ENCODE data around the gene ATXN10.

ATXN10 gene

GRCh38 chr22:45640291-45640940 is 31.2 kb upstream of the ATXN10 start:
- WGBS (ENCODE audit: extremely low coverage, insufficient coverage, insufficient read length): no CpG with 5 or more reads among the region's 7 CpGs
- no peak overlapping the region for H3K4me3 ChIP-seq (ENCODE audit: low read depth, low read length)

DNA sequence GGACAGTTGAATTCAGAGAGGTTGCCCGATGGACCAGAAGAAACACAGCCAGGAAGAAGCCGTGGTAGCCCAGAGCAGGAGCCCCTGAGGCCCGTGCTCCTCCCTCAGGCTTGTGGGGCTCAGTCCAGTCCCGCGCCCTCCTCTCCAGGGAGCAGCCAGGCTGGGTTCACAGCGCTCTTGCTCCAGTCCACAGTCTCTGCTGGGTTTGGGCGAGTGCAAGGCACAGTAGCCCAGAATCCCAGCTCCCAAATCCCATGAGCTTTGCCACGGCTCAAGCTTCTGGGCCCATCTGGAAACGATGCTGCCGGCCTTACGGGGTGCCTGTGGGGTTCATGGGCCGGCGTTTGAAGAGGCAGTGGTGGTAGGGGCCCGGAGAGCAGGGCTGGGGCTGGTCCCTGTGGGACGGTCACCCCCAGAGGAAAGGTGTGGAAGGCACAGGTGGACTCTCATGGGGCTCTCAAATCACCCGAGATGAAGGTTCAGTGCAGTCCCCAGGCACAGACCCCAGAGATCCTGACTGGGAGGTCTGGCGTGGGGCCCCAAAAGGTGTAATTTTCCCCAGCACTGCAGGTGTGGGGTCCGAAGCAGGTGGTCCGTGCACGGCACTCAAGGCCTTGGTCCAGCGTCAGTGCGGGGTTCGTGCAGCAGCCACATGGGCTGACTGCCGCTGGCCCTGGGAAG is 30.6 kb upstream of the ATXN10 start:
- Histone ChIP-seq H4K8ac (ENCODE audit: low read depth, low read length) (no peak overlapping the region), H4K91ac (ENCODE audit: low read depth, low read length) (peak overlapping the region; percentile 67), H2AFZ (ENCODE audit: insufficient read depth, low read length, poor library complexity) (no peak overlapping the region), H3K4me1 (ENCODE audit: control insufficient read depth in 1 of 2, insufficient read depth in 2 of 2, low read length in 2 of 2) (peaks cover 25 to 28% of the 10 kb centered on the region in 2 experiments), H3K9me3 (ENCODE audit: insufficient read depth, low read depth, low read length) (peaks cover 4% of the 10 kb centered on the region), H3K27ac (ENCODE audit: low read depth, low read length) (no peak overlapping the region), H3K27me3 (ENCODE audit: insufficient read depth, low read length) (no peaks in the 10 kb centered on the region), H3K23ac (ENCODE audit: low read length) (peak overlapping the region; percentile 37), H3K14ac (ENCODE audit: low read length) (no peak overlapping the region), H2BK120ac (ENCODE audit: insufficient read depth, low read length, poor library complexity) (no peak overlapping the region), H3K18ac (ENCODE audit: low read length) (no peak overlapping the region), H3K79me1 (ENCODE audit: low read length) (peaks cover 25% of the 10 kb centered on the region), H3K4ac (ENCODE audit: low read depth, low read length) (peak overlapping the region; percentile 19), H2BK12ac (ENCODE audit: low read length) (peak overlapping the region; percentile 67), H4K12ac (ENCODE audit: low read depth, low read length) (no peak overlapping the region), H2AK5ac (ENCODE audit: low read length) (peak overlapping the region; percentile 86), H3K79me2 (ENCODE audit: control insufficient read depth, insufficient read depth, low read length, poor library complexity) (peaks cover 2% of the 10 kb centered on the region), H2BK5ac (ENCODE audit: low read depth, low read length, poor library complexity) (peak overlapping the region; percentile 11), H3K4me2 (ENCODE audit: low read length) (no peak overlapping the region), H3K4me3 (ENCODE audit: low read depth, low read length) (no peak overlapping the region), H3K9ac (ENCODE audit: low read length) (no peak overlapping the region), H3K36me3 (ENCODE audit: control insufficient read depth in 1 of 2, insufficient read depth in 2 of 2, low read length in 2 of 2) (no peaks in the 10 kb centered on the region)
- WGBS (ENCODE audit: extremely low coverage, insufficient coverage, insufficient read length): no CpG with 5 or more reads among the region's 24 CpGs
- DNase-seq: no peak

More at GRCh38 chr22:45640291-45640940, 31.2 kb upstream of the ATXN10 start:
- peak overlapping the region; percentile 73 for H3K18ac ChIP-seq (ENCODE audit: low read length)
- H3K36me3 ChIP-seq (ENCODE audit: control insufficient read depth in 1 of 2, insufficient read depth in 2 of 2, low read length in 2 of 2): no peaks in the 10 kb centered on the region
- peak overlapping the region; percentile 19 for H3K4ac ChIP-seq (ENCODE audit: low read depth, low read length)
- peaks cover 24% of the 10 kb centered on the region for H3K79me1 ChIP-seq (ENCODE audit: low read length)
- peaks cover 4% of the 10 kb centered on the region for H3K9me3 ChIP-seq (ENCODE audit: insufficient read depth, low read depth, low read length)
- H2BK12ac ChIP-seq (ENCODE audit: low read length): peak overlapping the region; percentile 67
- peaks cover 2% of the 10 kb centered on the region for H3K79me2 ChIP-seq (ENCODE audit: control insufficient read depth, insufficient read depth, low read length, poor library complexity)
- peak overlapping the region; percentile 11 for H2BK5ac ChIP-seq (ENCODE audit: low read depth, low read length, poor library complexity)
- no peak for DNase-seq
- no peak overlapping the region for H4K8ac ChIP-seq (ENCODE audit: low read depth, low read length)
- H4K12ac ChIP-seq (ENCODE audit: low read depth, low read length): no peak overlapping the region
- H3K9ac ChIP-seq (ENCODE audit: low read length): no peak overlapping the region
- no peak overlapping the region for H3K23ac ChIP-seq (ENCODE audit: low read length)
- H2AK5ac ChIP-seq (ENCODE audit: low read length): peak overlapping the region; percentile 86
- no peak overlapping the region for H2AFZ ChIP-seq (ENCODE audit: insufficient read depth, low read length, poor library complexity)
- peaks cover 21 to 24% of the 10 kb centered on the region in 2 experiments for H3K4me1 ChIP-seq (ENCODE audit: control insufficient read depth in 1 of 2, insufficient read depth in 2 of 2, low read length in 2 of 2)
- no peaks in the 10 kb centered on the region for H3K27me3 ChIP-seq (ENCODE audit: insufficient read depth, low read length)
- peak overlapping the region; percentile 34 for H3K14ac ChIP-seq (ENCODE audit: low read length)
- H3K4me2 ChIP-seq (ENCODE audit: low read length): no peak overlapping the region
- H3K27ac ChIP-seq (ENCODE audit: low read depth, low read length): no peak overlapping the region
- peak overlapping the region; percentile 7 for H2BK120ac ChIP-seq (ENCODE audit: insufficient read depth, low read length, poor library complexity)
- H4K91ac ChIP-seq (ENCODE audit: low read depth, low read length): peak overlapping the region; percentile 67

DNA sequence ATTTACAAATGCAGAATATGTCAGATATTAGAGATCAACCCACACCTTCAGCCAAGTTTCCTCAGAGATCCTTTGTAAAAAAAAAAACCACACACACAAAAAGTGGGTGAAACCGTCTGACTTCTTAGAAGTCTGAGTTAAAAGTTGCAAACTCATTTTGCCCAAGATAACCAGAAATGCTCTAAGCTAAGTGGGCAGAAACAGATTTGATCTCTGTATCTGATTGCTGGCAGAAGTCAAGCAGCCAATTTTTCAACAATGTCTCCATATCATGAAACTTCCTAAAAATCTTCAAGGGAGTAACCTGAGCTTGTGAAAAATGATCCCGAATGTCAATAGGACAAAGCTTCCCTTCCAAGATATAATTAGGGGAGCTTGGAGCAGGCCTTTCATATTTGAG is 28.6 kb upstream of the ATXN10 start:
- Histone ChIP-seq H3K14ac (ENCODE audit: low read length) (no peak overlapping the region), H3K4me2 (ENCODE audit: low read length) (no peak overlapping the region), H3K79me2 (ENCODE audit: control insufficient read depth, insufficient read depth, low read length, poor library complexity) (peaks cover 2% of the 10 kb centered on the region), H2AFZ (ENCODE audit: insufficient read depth, low read length, poor library complexity) (no peak overlapping the region), H3K4me3 (ENCODE audit: low read depth, low read length) (no peak overlapping the region), H3K27ac (ENCODE audit: low read depth, low read length) (no peak overlapping the region), H3K4ac (ENCODE audit: low read depth, low read length) (no peak overlapping the region), H2BK120ac (ENCODE audit: insufficient read depth, low read length, poor library complexity) (no peak overlapping the region), H3K9ac (ENCODE audit: low read length) (no peak overlapping the region), H2BK5ac (ENCODE audit: low read depth, low read length, poor library complexity) (no peak overlapping the region), H3K9me3 (ENCODE audit: insufficient read depth, low read depth, low read length) (peaks cover 7% of the 10 kb centered on the region), H4K91ac (ENCODE audit: low read depth, low read length) (no peak overlapping the region), H3K79me1 (ENCODE audit: low read length) (peaks cover 25% of the 10 kb centered on the region), H2AK5ac (ENCODE audit: low read length) (no peak overlapping the region), H3K23ac (ENCODE audit: low read length) (no peak overlapping the region), H3K4me1 (ENCODE audit: control insufficient read depth in 1 of 2, insufficient read depth in 2 of 2, low read length in 2 of 2) (peaks cover 25 to 32% of the 10 kb centered on the region in 2 experiments), H3K36me3 (ENCODE audit: control insufficient read depth in 1 of 2, insufficient read depth in 2 of 2, low read length in 2 of 2) (no peaks in the 10 kb centered on the region), H4K8ac (ENCODE audit: low read depth, low read length) (no peak overlapping the region), H4K12ac (ENCODE audit: low read depth, low read length) (no peak overlapping the region), H2BK12ac (ENCODE audit: low read length) (no peak overlapping the region), H3K27me3 (ENCODE audit: insufficient read depth, low read length) (no peaks in the 10 kb centered on the region), H3K18ac (ENCODE audit: low read length) (no peak overlapping the region)
- WGBS (ENCODE audit: extremely low coverage, insufficient coverage, insufficient read length): no CpG with 5 or more reads among the region's 2 CpGs
- DNase-seq: no peak

- no peak overlapping the region for H3K9ac ChIP-seq (ENCODE audit: low read length)
- whole genome bisulfite sequencing (ENCODE audit: extremely low coverage, insufficient coverage, insufficient read length): no CpG with 5 or more reads among the region's 12 CpGs
- no peaks in the 10 kb centered on the region for H3K27me3 ChIP-seq (ENCODE audit: insufficient read depth, low read length)
- no peak overlapping the region for H4K8ac ChIP-seq (ENCODE audit: low read depth, low read length)
- H3K4me3 ChIP-seq (ENCODE audit: low read depth, low read length): no peak overlapping the region
- no peak overlapping the region for H2BK120ac ChIP-seq (ENCODE audit: insufficient read depth, low read length, poor library complexity)
- H2AK5ac ChIP-seq (ENCODE audit: low read length): no peak overlapping the region
- no peak overlapping the region for H3K4me2 ChIP-seq (ENCODE audit: low read length)
- DNase-seq: peak in 1 of 2 donors; percentile 19
- peaks cover 16 to 22% of the 10 kb centered on the region in 2 experiments for H3K4me1 ChIP-seq (ENCODE audit: control insufficient read depth in 1 of 2, insufficient read depth in 2 of 2, low read length in 2 of 2)
- no peak overlapping the region for H3K27ac ChIP-seq (ENCODE audit: low read depth, low read length)
- no peak overlapping the region for H3K14ac ChIP-seq (ENCODE audit: low read length)
- peaks cover 16% of the 10 kb centered on the region for H3K79me1 ChIP-seq (ENCODE audit: low read length)
- peaks cover 2% of the 10 kb centered on the region for H3K79me2 ChIP-seq (ENCODE audit: control insufficient read depth, insufficient read depth, low read length, poor library complexity)
- H2BK12ac ChIP-seq (ENCODE audit: low read length): no peak overlapping the region
- no peak overlapping the region for H3K4ac ChIP-seq (ENCODE audit: low read depth, low read length)
- H3K18ac ChIP-seq (ENCODE audit: low read length): no peak overlapping the region
- H3K36me3 ChIP-seq (ENCODE audit: control insufficient read depth in 1 of 2, insufficient read depth in 2 of 2, low read length in 2 of 2): no peaks in the 10 kb centered on the region
- H4K12ac ChIP-seq (ENCODE audit: low read depth, low read length): no peak overlapping the region
- peaks cover 6% of the 10 kb centered on the region for H3K9me3 ChIP-seq (ENCODE audit: insufficient read depth, low read depth, low read length)
- H3K23ac ChIP-seq (ENCODE audit: low read length): no peak overlapping the region
- no peak overlapping the region for H4K91ac ChIP-seq (ENCODE audit: low read depth, low read length)
- H2BK5ac ChIP-seq (ENCODE audit: low read depth, low read length, poor library complexity): no peak overlapping the region
- H2AFZ ChIP-seq (ENCODE audit: insufficient read depth, low read length, poor library complexity): no peak overlapping the region
Measured at GRCh38 chr22:45644714-45645113, 26.9 kb upstream of the ATXN10 start.

Measured in trophoblast cell (in vitro differentiated cells and primary cell).